ENCODE data around the gene CCDC175. TPM values are rescaled to one million over a fixed set of nuclear protein-coding genes. Genes with fewer than 3 reads are reported as not detected.

The CCDC175 gene
- total RNA-seq, 1 experiment from 2014 or later = 0.47 TPM

- DNase-seq (ENCODE audit: low spot score) = peak; percentile 29
- Histone ChIP-seq H3K4me1 (ENCODE audit: insufficient read depth, low read length, poor library complexity, severe bottlenecking) (peaks cover 20% of the 10 kb centered on the region), H3K27me3 (replicated peaks; ENCODE audit: insufficient read depth, low read depth, low read length, poor library complexity) (no peaks in the 10 kb centered on the region), H3K4me3 (ENCODE audit: low read depth, low read length, poor library complexity, severe bottlenecking) (peak overlapping the region; percentile 84), H3K36me3 (ENCODE audit: insufficient read depth, low read length, poor library complexity, severe bottlenecking) (peaks cover 23% of the 10 kb centered on the region), H3K9me3 (ENCODE audit: low read depth, low read length, poor library complexity, severe bottlenecking) (no peaks in the 10 kb centered on the region), H3K27ac (ENCODE audit: low read depth, low read length, poor library complexity, severe bottlenecking) (peak overlapping the region; percentile 92)
- POLR2A ChIA-PET (ENCODE audit: low non-redundant PET) = interaction anchor here (0.6 kb wide), 1 partner anchor 180 kb away, joined by 3 read pairs; no protein-coding TSS in a partner anchor
- TSS peak; percentile 72 for BruUV-seq (replicated peaks)
- CTCF ChIA-PET = interaction anchor here (1.0 kb wide), 1 partner anchor 86 kb away, joined by 3 read pairs; no protein-coding TSS in a partner anchor
- no peak for TF ChIP-seq CTCF (conservative IDR thresholded peaks at IDR 0.05; ENCODE audit: low read depth, low read length)
- TF ChIP-seq EZH2 (IDR thresholded peaks at IDR 0.05; ENCODE audit: borderline replicate concordance, low read depth, low read length, poor library complexity, severe bottlenecking) = no peak
- intact Hi-C loops (cut with micrococcal nuclease; ENCODE audit: unreplicated experiment) = no loop called here
Observed at GRCh38 chr14:59484639-59485175, 91.9 kb downstream of the CCDC175 start.

- TF ChIP-seq EZH2 (IDR thresholded peaks at IDR 0.05; ENCODE audit: borderline replicate concordance, low read depth, low read length, poor library complexity, severe bottlenecking) (no peak), CTCF (conservative IDR thresholded peaks at IDR 0.05; ENCODE audit: low read depth, low read length) (peak; percentile 68)
- H3K4me1 ChIP-seq (ENCODE audit: insufficient read depth, low read length, poor library complexity, severe bottlenecking) = peaks cover 20% of the 10 kb centered on the region
- peak within 1 kb of the TSS; percentile 84 for H3K4me3 ChIP-seq (ENCODE audit: low read depth, low read length, poor library complexity, severe bottlenecking)
- no TSS peak for BruUV-seq (replicated peaks)
- DNase-seq (ENCODE audit: low spot score) = peak; percentile 99
- H3K9me3 ChIP-seq (ENCODE audit: low read depth, low read length, poor library complexity, severe bottlenecking) = no peaks in the 10 kb centered on the region
- no peaks in the 10 kb centered on the region for H3K27me3 ChIP-seq (replicated peaks; ENCODE audit: insufficient read depth, low read depth, low read length, poor library complexity)
- intact Hi-C loops (cut with micrococcal nuclease; ENCODE audit: unreplicated experiment) = no loop called here
- CTCF ChIA-PET = interaction anchor here (0.6 to 1.0 kb wide), 3 partner anchors 28 to 296 kb away, joined by 3 read pairs; partner anchors contain the start of gene DAAM1
- H3K27ac ChIP-seq (ENCODE audit: low read depth, low read length, poor library complexity, severe bottlenecking) = peak within 1 kb of the TSS; percentile 92
- H3K36me3 ChIP-seq (ENCODE audit: insufficient read depth, low read length, poor library complexity, severe bottlenecking) = peaks cover 19% of the 10 kb centered on the region
- POLR2A ChIA-PET (ENCODE audit: low non-redundant PET) = interaction anchor here (0.6 kb wide), 1 partner anchor 181 kb away, joined by 3 read pairs; no protein-coding TSS in a partner anchor
Observed at GRCh38 chr14:59483819-59484638, 92.6 kb downstream of the CCDC175 start, which contains the start of the genes JKAMP and L3HYPDH. TSS of gene JKAMP (plus strand) at chr14:59484517. CDS start at chr14:59484590, 73 bp downstream. TSS of gene L3HYPDH (minus strand) at chr14:59484408. CDS start at chr14:59484316, 92 bp downstream.

- BruUV-seq (replicated peaks) = no TSS peak
- ChIA-PET CTCF (no interaction called here), POLR2A (ENCODE audit: low non-redundant PET) (no interaction called here)
- Histone ChIP-seq H3K27ac (ENCODE audit: low read depth, low read length, poor library complexity, severe bottlenecking) (peak overlapping the region; percentile 92), H3K27me3 (replicated peaks; ENCODE audit: insufficient read depth, low read depth, low read length, poor library complexity) (no peaks in the 10 kb centered on the region), H3K4me1 (ENCODE audit: insufficient read depth, low read length, poor library complexity, severe bottlenecking) (peaks cover 20% of the 10 kb centered on the region), H3K4me3 (ENCODE audit: low read depth, low read length, poor library complexity, severe bottlenecking) (peak overlapping the region; percentile 84), H3K36me3 (ENCODE audit: insufficient read depth, low read length, poor library complexity, severe bottlenecking) (peaks cover 19% of the 10 kb centered on the region), H3K9me3 (ENCODE audit: low read depth, low read length, poor library complexity, severe bottlenecking) (no peaks in the 10 kb centered on the region)
- DNase-seq (ENCODE audit: low spot score) = peak; percentile 25
- TF ChIP-seq CTCF (conservative IDR thresholded peaks at IDR 0.05; ENCODE audit: low read depth, low read length) = no peak
- no peak for TF ChIP-seq EZH2 (IDR thresholded peaks at IDR 0.05; ENCODE audit: borderline replicate concordance, low read depth, low read length, poor library complexity, severe bottlenecking)
- intact Hi-C loops (cut with micrococcal nuclease; ENCODE audit: unreplicated experiment) = no loop called here
Observed at GRCh38 chr14:59483363-59483762, 93.2 kb downstream of the CCDC175 start.

Data from A673 (cell line).